CD14-positive monocyte (primary cell): ENCODE measurements around the gene BDH2. TPM values are rescaled to one million over a fixed set of nuclear protein-coding genes. Genes with fewer than 3 reads are reported as not detected.

Source experiments
- DNase-seq, 3 donors: peaks; one replicate each; pipeline ENCODE4 v3.0.0-alpha.2; 2011 to 2022
- H2AFZ ChIP-seq: 2 replicates; pipeline ENCODE4 v1.6.0; 2012; ENCODE audit warnings: mild to moderate bottlenecking, low read depth, low read length, inconsistent platforms; ENCODE audit not compliant: insufficient read depth, poor library complexity, severe bottlenecking
- H3K27ac ChIP-seq, 2 donors: 1 replicate in 1 of 2; 2 replicates in 1 of 2; pipeline ENCODE4 v1.5.1; 2012 to 2013; ENCODE audit warnings: low read length in 2 of 2, control low read depth in 1 of 2, inconsistent platforms in 1 of 2, low read depth in 1 of 2, mild to moderate bottlenecking in 1 of 2
- H3K27me3 ChIP-seq, 2 donors: one replicate each; pipeline versions ENCODE4 v1.6.0 to v1.6.1; 2011 to 2013; ENCODE audit warnings: low read length in 2 of 2; ENCODE audit not compliant: control insufficient read depth in 2 of 2, insufficient read depth in 2 of 2
- H3K36me3 ChIP-seq, 2 donors: replicated peaks in 1 of 2; 1 replicate in 1 of 2; 2 replicates in 1 of 2; pipeline versions ENCODE4 v1.5.1 to v1.6.1; 2012 to 2013; ENCODE audit warnings: low read length in 2 of 2, control low read depth in 1 of 2, inconsistent platforms in 1 of 2, mild to moderate bottlenecking in 1 of 2; ENCODE audit not compliant: insufficient read depth in 2 of 2, control insufficient read depth in 1 of 2
- H3K4me1 ChIP-seq, 2 donors: 1 replicate in 1 of 2; 2 replicates in 1 of 2; pipeline versions ENCODE4 v1.5.1 to v1.6.1; 2012 to 2013; ENCODE audit warnings: low read length in 2 of 2, control low read depth in 1 of 2, inconsistent platforms in 1 of 2, mild to moderate bottlenecking in 1 of 2, moderate library complexity in 1 of 2; ENCODE audit not compliant: insufficient read depth in 2 of 2, control insufficient read depth in 1 of 2
- H3K4me2 ChIP-seq: replicated peaks from 2 replicates; pipeline ENCODE3; 2012; ENCODE audit warnings: low read length, moderate library complexity, mild to moderate bottlenecking; ENCODE audit not compliant: poor library complexity, severe bottlenecking; ENCODE audit errors: extremely low read depth
- H3K4me3 ChIP-seq, 3 experiments: fragments of 200-600 bp in 1 of 3; sonication (generic) in 1 of 3; replicated peaks in 1 of 3; 1 replicate in 2 of 3; 2 replicates in 1 of 3; pipeline ENCODE4 v1.5.1; 2011 to 2013; ENCODE audit warnings: low read length in 3 of 3, mild to moderate bottlenecking in 3 of 3, control low read depth in 2 of 3, low read depth in 2 of 3, inconsistent platforms in 1 of 3, moderate library complexity in 1 of 3
- H3K79me2 ChIP-seq: 2 replicates; pipeline ENCODE4 v1.6.0; 2012; ENCODE audit warnings: mild to moderate bottlenecking, control low read depth, inconsistent platforms, low read length, moderate library complexity; ENCODE audit not compliant: insufficient read depth
- H3K9ac ChIP-seq: 2 replicates; pipeline ENCODE4 v1.6.0; 2017; ENCODE audit warnings: low read length, mild to moderate bottlenecking; ENCODE audit not compliant: insufficient read depth, poor library complexity, severe bottlenecking
- H3K9me3 ChIP-seq, 2 donors: replicated peaks in 1 of 2; 1 replicate in 1 of 2; 2 replicates in 1 of 2; pipeline versions ENCODE4 v1.5.1 to v1.6.1; 2012 to 2013; ENCODE audit warnings: low read length in 2 of 2, control low read depth in 1 of 2; ENCODE audit not compliant: control insufficient read depth in 1 of 2, insufficient read depth in 1 of 2
- H4K20me1 ChIP-seq: 2 replicates; pipeline ENCODE4 v1.6.0; 2012; ENCODE audit warnings: mild to moderate bottlenecking, low read length, control low read depth, moderate library complexity; ENCODE audit not compliant: insufficient read depth
- H3K27ac Mint-ChIP-seq, 7 donors: one replicate each; pipeline ENCODE4 v1.8.0; 2020; ENCODE audit warnings: mild to moderate bottlenecking in 7 of 7, mixed read lengths in 7 of 7, moderate library complexity in 6 of 7, inconsistent platforms in 2 of 7
- H3K27me3 Mint-ChIP-seq, 3 donors: one replicate each; pipeline ENCODE4 v1.8.0; 2021 to 2022; ENCODE audit warnings: low read depth in 3 of 3, mild to moderate bottlenecking in 3 of 3, mixed read lengths in 3 of 3, moderate library complexity in 3 of 3, inconsistent platforms in 1 of 3
- H3K36me3 Mint-ChIP-seq, 2 donors: one replicate each; pipeline ENCODE4 v1.8.0; 2020; ENCODE audit warnings: mixed read lengths in 2 of 2, inconsistent platforms in 1 of 2, mild to moderate bottlenecking in 1 of 2
- H3K4me1 Mint-ChIP-seq: one replicate; pipeline ENCODE4 v1.8.0; 2020; ENCODE audit warnings: mild to moderate bottlenecking, mixed read lengths
- H3K4me3 Mint-ChIP-seq, 2 donors: one replicate each; pipeline ENCODE4 v1.8.0; 2020; ENCODE audit warnings: mild to moderate bottlenecking in 2 of 2, mixed read lengths in 2 of 2, moderate library complexity in 1 of 2
- H3K9me3 Mint-ChIP-seq, 7 donors: one replicate each; pipeline ENCODE4 v1.8.0; 2020 to 2022; ENCODE audit warnings: mixed read lengths in 7 of 7, mild to moderate bottlenecking in 6 of 7, moderate library complexity in 6 of 7, inconsistent platforms in 2 of 7
- WGBS: methylation state at CpG from one replicate; pipeline ENCODE4 v1.1.5; 2013; ENCODE audit warnings: missing lambda C conversion rate; ENCODE audit not compliant: insufficient coverage; 5-methylcytosine and 5-hydroxymethylcytosine counted together
- intact Hi-C, 2 donors: fragments of 100-400 bp; cut with micrococcal nuclease; formaldehyde crosslinking; loops; one replicate each; pipeline versions ENCODE4 v1.15.0 to v1.15.1; 2023
- polyA plus RNA-seq, 3 donors: library from polyadenylated mRNA; depleted of rRNA in 1 of 3; unstranded in 2 of 3; stranded (reverse) in 1 of 3; fragments of 300-500 nt in 2 of 3; fragments of >200 nt in 1 of 3; fragmentation: Illumina TruSeq in 2 of 3; gene quantifications; 1 replicate in 2 of 3; 2 replicates in 1 of 3; pipeline ENCODE4 v1.2.3, GENCODE V29; 2012 to 2021
- TF ChIP-seq, protein P1 (sequence below): fragments of 200-600 bp; IDR thresholded peaks from one replicate; pipeline ENCODE4 v1.8.0; 2022; ENCODE audit warnings: antibody characterized with exemption, mild to moderate bottlenecking

The BDH2 gene
- polyA plus RNA-seq, 3 donors = 6.2 to 8.5 (median 6.8) TPM

DNA sequence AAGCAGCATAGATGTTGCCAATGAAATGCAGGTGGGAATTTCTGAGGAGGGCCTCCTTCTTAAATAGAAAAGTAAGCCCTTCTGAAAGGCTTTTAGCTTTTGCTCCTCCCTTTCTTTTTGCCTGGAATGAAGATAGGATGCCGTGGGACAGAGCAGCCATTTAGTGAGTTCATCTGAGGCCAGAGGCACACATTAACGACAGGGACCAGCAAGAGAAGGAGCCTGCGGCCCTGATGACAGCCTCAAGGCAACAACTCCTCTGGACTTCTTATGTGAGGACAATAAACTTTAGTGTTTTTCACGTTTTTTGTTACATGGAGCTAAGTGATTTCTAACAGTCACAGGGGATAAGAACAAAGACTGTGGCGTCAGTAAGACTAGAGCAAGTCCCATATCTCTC, 1.1 kb upstream of the BDH2 start:
- H3K27me3 Mint-ChIP-seq = peaks cover 0 to 2% (median 2%) of the 10 kb centered on the region in 3 donors

GRCh38 chr4:103098756-103099440, 736 bp downstream of the BDH2 start:
- Histone ChIP-seq H3K9me3 (no peaks in the 10 kb centered on the region), H3K27me3 (no peaks in the 10 kb centered on the region), H3K36me3 (no peaks in the 10 kb centered on the region), H4K20me1 (no peaks in the 10 kb centered on the region), H2AFZ (peak overlapping the region; percentile 89), H3K27ac (peak overlapping the region in 1 of 2 donors; percentile 77), H3K4me1 (peaks cover 8 to 9% of the 10 kb centered on the region in 2 donors), H3K9ac (peak overlapping the region; percentile 52), H3K4me2 (peak overlapping the region; percentile 69), H3K4me3 (peak overlapping the region; percentile 16 to 80 (median 73)), H3K79me2 (no peaks in the 10 kb centered on the region)
- Mint-ChIP-seq H3K27me3 (peaks cover 0 to 2% (median 2%) of the 10 kb centered on the region in 3 donors), H3K36me3 (peaks cover 0 to 3% of the 10 kb centered on the region in 2 donors), H3K4me1 (peaks cover 14% of the 10 kb centered on the region), H3K4me3 (peak overlapping the region; percentile 69 to 92), H3K27ac (peak overlapping the region; percentile 63 to 93 (median 86)), H3K9me3 (no peaks in the 10 kb centered on the region)
- DNase-seq = no peak
- intact Hi-C loops = no loop called here
- 40% methylated on average over 2 of the region's 4 CpGs for WGBS
- TF ChIP-seq, protein P1, sequence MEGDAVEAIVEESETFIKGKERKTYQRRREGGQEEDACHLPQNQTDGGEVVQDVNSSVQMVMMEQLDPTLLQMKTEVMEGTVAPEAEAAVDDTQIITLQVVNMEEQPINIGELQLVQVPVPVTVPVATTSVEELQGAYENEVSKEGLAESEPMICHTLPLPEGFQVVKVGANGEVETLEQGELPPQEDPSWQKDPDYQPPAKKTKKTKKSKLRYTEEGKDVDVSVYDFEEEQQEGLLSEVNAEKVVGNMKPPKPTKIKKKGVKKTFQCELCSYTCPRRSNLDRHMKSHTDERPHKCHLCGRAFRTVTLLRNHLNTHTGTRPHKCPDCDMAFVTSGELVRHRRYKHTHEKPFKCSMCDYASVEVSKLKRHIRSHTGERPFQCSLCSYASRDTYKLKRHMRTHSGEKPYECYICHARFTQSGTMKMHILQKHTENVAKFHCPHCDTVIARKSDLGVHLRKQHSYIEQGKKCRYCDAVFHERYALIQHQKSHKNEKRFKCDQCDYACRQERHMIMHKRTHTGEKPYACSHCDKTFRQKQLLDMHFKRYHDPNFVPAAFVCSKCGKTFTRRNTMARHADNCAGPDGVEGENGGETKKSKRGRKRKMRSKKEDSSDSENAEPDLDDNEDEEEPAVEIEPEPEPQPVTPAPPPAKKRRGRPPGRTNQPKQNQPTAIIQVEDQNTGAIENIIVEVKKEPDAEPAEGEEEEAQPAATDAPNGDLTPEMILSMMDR = no peak

More for the DNA sequence above, 1.1 kb upstream of the BDH2 start:
- TF ChIP-seq, protein P1 = no peak
- WGBS = no CpG with 5 or more reads among the region's 5 CpGs
- H2AFZ ChIP-seq = no peak overlapping the region
- H3K4me1 ChIP-seq = peaks cover 8 to 9% of the 10 kb centered on the region in 2 donors
- H3K9me3 ChIP-seq = no peaks in the 10 kb centered on the region
- peaks cover 14% of the 10 kb centered on the region for H3K4me1 Mint-ChIP-seq
- H4K20me1 ChIP-seq = no peaks in the 10 kb centered on the region
- no peak overlapping the region for H3K4me2 ChIP-seq
- no peak overlapping the region for H3K4me3 Mint-ChIP-seq
- no peak overlapping the region for H3K27ac Mint-ChIP-seq
- no peaks in the 10 kb centered on the region for H3K9me3 Mint-ChIP-seq
- intact Hi-C loops = no loop called here
- H3K36me3 ChIP-seq = peaks cover 0 to 4% of the 10 kb centered on the region in 2 donors
- H3K79me2 ChIP-seq = no peaks in the 10 kb centered on the region
- peaks cover 6 to 7% of the 10 kb centered on the region in 2 donors for H3K36me3 Mint-ChIP-seq
- H3K27me3 ChIP-seq = no peaks in the 10 kb centered on the region
- DNase-seq = no peak
- no peak overlapping the region for H3K9ac ChIP-seq
- H3K27ac ChIP-seq = no peak overlapping the region
- H3K4me3 ChIP-seq = no peak overlapping the region
